AG08396 (cell line): ENCODE data around the gene F2R.
"Not testable (repeated sequence)": the region's sequence is repeated elsewhere in the genome, so short reads cannot be mapped to it uniquely, and the experiment has no call there.

Experiments
- DNase-seq: peaks from one replicate; pipeline ENCODE4 v3.0.0; 2012; ENCODE audit warnings: low spot score, mixed read lengths

F2R gene

DNA sequence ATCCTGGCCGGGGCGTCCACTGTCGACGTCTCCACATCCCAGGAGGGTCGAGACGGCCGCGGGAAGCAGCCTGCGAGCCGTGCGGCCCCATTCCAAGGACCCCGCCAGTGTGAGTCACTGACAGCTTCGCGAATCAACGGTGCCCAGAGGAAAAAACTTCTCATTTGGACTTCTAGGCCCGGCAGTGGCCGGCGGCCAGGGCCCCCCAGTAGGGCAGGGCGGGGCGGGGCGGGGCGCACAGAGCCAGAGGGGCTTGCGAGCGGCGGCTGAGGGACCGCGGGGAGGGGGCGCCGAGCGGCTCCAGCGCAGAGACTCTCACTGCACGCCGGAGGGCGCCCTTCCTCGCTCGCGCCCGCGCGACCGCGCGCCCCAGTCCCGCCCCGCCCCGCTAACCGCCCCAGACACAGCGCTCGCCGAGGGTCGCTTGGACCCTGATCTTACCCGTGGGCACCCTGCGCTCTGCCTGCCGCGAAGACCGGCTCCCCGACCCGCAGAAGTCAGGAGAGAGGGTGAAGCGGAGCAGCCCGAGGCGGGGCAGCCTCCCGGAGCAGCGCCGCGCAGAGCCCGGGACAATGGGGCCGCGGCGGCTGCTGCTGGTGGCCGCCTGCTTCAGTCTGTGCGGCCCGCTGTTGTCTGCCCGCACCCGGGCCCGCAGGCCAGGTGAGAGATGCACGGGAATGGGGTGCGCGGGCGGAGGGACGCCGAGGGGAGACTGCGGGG is at the start of gene F2R:
Gene F2R, plus strand, starts transcription at position 391 of the 720 bp plus-strand sequence. Its CDS starts 182 bp downstream, at position 573.
- peak; percentile 88 for DNase-seq

DNA sequence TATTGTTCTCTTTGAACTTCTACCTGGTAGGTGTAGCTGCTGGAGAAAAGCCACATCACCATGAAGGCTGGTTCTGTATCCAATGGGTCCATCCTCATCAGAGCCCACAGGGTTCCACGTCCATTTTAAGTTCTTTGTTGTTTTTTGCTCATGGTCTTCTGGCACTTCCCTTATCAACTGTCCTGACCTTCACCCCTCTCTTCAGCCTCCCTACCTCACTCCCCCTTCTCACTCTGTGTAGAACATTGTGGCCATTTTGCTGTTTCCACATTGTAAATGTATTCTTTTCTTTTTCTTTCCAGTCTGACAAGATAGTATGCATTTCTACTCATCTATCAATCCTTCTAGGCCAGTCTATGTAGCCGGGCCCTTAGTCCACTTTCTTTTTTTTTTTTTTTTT is 48.4 kb upstream of the F2R start:
- DNase-seq = no peak

DNA sequence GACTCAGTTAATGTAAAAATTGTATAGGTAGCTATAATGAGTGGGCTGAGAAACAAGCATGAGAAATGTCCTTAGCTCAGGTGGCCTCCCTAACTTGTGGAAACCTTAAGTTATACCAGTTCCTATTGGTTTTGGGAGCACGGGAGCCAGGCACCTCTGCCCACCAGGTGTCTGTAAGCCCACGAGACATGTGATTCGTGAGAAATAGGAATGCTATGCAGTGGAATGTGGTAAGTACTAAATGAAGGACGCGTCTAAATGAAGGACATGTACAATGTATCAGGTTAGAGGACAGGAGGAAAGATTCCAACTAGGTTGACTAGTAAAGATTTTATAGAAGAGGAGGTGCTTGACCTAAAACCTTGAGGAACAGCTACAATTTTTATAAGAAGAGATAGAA is 46.7 kb upstream of the F2R start:
- no peak for DNase-seq

DNA sequence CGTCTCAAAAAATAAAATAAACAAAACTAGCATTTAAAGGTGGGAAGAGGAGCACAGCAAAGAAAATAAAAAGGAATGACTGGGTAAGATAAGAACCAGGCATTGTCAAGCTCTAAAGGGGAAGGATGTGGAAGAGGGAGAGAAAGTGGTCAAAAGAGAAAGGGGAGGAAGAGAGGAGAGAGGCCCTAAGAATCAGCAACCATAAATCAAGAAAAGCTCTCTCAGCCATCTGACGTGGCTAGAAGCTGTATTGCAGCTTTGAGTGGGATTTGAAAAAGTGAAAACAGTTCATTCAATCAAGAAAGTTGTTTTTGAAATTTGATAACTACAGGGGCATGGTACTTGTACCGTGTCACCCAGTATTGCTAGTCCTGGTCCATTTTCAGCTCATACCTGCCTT is 45.4 kb upstream of the F2R start:
- DNase-seq = no peak

DNA sequence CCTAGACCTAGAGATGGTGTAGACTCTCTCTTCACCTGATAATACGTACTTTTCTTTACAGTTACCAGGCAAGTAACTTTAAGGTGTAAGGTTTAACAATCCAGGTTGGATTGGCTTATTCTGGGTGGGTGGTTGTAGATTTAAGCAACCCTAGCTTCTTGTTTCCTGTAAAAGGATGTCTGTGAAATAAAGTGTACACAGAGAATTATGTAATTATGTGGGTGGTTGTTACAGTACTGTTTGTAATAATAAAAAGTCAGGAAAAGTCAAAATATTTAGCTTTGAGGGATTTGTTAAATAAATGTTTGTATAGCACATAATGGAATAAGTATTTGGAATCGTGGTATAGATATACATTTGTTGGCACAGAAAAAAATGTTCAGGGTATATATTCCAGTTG is 43.7 kb upstream of the F2R start:
- DNase-seq = no peak

DNA sequence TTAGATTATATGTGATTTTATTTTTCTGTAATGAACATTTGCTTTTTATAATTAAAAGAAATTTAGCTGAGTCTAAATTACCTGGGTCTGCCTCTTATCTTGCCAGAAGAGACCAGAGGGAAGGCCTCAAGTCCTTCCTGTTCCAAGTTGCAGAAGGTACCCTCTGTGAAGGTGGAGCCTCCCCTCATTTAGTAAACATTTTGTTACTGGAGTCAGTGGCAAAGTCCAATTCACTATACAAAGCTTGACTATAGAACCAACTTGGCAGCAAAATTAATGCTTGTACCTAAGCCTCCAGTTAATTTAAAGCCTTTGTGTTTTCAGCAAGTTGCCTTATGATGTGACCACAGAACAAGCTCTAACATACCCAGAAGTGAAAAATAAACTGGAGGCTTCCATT is 42.8 kb upstream of the F2R start:
- no peak for DNase-seq

DNA sequence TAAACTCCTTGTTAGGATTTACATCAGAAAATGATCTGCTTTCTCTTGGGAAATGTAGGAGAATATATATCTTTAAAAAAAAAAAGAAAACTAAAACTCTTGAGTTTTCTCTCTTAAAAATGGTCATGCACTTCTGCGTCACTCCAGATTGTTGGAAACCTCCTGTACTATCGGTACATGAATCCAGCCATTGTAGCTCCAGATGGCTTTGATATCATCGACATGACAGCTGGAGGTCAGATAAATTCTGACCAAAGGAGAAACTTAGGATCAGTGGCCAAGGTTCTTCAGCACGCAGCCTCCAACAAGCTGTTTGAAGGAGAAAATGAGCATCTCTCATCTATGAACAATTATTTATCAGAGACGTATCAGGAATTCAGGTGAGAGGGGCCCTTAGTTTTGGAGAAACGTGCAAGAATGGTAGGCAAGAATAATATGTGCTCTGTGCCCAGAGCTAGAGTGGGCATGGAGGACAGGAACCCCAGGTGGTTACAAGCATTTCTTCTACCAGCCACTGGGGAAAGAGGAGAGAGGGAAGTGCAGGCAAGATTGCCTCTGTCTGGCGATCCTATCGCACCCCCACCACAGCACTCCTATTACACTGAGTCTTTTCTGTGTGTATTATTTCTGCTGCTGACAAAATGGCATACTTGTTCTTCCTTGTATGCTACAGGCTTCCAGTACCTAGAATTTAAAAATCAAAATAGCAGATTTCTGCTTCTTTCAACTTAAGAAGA is 41.4 kb upstream of the F2R start:
- peak; percentile 9 for DNase-seq

DNA sequence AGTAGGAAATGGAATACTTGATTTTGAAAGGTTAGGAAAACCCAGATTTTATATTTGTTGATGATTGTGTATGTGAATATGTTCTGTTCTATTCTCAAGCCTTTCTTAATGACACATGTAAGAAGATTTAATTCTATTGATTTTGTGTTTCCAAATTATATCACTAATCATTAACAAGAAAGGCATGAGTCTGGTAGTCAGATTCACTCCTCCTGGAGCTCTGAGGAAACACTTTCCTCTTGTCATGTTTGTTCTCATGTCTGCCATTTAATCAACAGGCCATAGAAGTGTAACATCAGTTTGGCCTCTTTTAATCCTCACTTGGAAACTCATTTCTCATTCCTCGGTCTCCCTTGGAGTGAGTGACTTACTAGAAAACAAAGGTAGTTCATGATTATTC is 40.6 kb upstream of the F2R start:
- no peak for DNase-seq

DNA sequence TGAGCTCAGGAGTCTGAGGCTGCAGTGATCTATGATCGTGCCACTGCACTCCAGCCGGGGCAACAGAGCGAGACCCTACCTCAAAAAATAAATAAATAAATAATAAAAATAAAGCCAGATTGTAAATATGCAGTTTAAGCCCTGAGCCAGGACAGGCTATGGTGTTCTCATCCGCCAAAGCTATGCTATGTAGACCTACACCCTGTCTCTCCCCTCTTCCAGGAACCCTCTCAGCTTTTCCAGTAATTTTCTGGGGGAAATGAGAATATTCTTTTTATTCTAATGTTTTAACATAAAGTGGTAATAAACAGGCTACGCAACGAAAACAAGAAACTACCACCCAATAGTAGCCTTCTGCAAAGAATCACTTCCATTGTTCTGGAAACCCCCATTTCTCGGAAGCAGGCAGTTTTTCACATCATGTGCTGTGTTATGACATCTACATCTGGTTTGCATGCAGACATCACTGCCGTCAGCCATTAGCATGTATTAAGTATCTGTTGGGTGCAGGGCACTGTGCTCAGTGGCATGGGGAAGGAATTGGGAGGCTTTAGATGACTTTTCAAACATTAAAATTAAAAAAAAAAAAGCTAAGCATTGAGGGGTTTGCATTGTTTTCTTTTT is 38.0 kb upstream of the F2R start:
- no peak for DNase-seq

DNA sequence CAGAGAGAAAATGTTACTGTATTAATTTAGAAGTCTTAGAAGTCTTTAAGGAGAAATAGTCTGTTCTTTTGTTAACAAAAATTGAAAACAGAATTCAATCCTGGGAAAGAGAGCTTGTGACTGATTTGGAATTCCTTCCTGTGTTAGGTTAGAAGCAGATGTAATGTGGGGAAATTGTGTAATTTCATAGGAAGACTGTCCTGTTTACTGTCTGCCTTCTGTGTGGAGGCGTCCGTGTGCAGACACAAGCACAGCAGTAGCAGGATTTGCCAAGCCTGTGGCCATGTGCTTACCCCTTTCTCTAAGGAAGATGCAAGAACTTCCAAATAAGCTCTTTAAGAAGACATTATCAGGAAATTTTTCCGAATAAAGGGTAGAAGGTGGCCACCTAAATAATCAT is 36.7 kb upstream of the F2R start:
- no peak for DNase-seq

DNA sequence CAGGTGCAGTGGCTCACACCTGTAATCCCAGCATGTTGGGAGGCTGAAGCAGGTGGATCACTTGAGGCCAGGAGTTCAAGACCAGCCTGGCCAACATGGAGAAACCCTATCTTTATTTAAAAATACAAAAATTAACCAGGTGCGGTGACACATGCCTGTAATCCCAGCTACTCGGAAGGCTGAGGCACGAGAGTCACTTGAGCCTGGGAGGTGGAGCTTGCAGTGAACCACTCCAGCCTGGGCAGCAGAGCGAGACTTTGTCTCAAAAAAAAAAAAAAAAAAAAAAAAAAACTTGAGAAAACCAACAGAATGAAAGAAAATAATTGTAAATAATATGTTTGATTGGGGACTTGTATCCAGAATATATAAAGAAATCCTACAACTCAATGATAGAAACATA is 35.1 kb upstream of the F2R start:
- not testable (repeated sequence) for DNase-seq

DNA sequence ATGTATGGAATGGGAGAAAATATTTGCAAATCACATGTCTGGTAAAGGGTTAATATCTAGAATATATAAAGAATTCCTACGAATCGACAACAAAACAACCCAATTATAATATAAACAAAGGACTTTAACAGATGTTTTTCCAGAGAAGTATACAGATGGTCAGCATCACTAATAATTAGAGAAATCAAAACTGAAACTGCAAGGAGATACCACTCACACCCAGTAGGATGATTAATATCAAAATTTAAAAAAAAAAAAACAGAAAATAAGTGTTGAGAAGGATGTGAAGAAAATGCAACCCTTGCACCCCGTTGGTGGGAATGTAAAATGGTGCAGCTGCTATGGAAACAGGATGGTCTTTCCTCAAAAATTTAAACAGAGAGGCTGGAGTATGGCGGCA is 34.6 kb upstream of the F2R start:
- DNase-seq = no peak

DNA sequence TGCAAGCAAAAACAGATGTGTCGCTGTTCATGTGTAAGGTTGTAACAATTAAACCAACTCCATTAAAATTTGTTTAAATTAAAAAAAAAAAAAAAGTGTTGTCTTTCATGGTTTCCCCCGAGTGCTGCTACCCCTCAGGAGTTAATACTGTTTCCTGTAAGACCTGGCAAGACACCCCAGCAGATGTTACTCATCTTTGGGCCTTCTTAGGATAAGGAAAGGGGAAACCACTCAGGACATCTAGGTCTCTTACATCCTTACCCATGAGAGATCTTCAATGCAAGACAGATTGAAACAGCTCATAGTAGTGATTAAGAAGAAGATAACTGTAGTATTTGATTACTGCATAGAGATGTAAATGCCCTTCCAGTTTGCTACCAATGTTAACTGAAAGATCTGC is 33.5 kb upstream of the F2R start:
- no peak for DNase-seq

DNA sequence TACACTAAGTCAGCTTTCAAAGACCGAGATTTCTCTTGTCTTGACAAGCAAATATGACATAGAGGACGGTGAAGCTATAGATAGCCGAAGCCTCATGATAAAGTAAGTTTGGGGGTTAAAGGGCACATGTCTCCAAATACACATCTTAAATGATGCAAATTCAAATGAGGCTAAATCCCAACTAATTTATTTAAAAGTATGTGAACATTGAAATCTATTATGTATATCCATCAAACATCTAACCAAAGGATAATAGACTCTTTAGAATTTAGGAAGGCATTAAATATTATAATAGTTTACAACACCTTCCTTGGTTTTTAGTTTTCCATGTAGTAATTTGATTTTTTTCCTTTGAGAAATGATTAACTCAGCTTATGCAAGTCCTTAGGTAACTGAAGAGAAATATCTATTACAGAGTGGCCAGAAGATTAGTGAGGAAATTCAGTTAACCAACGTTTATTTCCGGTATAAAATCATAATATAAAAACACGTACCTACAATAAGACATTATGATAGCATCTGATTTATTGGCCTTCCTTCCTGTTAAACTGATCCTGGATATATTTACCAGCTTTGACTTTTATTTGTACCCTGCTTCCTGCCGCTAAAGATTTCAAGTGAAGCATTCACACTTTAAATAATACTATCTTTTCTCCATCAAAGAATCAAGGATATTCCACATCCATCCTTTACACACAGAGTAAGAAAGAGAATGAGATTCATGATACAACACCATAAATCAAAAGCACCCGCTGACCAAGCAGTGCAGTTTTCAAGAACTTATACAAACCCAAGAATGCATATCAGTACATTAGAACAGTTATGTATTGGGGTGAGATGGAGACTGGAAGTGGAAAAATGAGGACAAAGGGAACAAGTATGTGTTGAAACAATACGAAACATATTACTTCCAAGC is 31.9 kb upstream of the F2R start:
- no peak for DNase-seq

DNA sequence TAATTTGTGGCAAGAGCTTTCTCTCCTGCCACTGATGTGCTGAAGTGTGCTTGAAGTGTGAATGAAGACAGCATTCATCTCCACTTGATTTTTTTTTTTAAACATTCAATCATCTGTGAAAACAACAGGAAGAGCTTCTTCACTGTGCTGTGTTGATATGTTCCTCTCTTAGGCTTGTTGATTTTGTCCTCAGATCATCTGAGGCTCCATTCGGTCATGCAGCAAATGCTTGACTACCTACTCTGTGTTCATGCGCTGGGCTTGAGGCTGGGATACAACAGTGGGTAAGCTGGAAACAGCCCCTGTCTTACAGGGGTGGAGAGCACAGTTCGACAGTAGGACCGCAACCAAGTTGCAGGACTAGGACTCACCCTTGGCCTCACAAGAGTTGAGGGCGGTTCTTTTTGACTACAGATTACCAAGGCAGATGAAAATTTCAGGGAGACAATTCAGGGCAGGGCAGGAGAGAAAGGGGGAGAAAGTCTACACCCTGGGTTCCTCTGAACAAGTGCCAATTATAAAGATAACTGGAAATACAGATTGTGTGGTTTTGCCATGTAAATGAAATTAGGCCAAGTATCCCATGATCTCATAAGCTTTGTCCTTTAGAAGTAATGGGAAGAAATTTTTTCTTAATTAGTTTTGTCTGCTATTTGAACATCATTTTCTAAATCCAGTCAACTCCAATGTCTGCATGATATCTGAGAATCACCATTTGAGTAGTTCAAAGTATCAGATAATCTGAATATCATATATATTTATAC is 31.0 kb upstream of the F2R start:
- no peak for DNase-seq

DNA sequence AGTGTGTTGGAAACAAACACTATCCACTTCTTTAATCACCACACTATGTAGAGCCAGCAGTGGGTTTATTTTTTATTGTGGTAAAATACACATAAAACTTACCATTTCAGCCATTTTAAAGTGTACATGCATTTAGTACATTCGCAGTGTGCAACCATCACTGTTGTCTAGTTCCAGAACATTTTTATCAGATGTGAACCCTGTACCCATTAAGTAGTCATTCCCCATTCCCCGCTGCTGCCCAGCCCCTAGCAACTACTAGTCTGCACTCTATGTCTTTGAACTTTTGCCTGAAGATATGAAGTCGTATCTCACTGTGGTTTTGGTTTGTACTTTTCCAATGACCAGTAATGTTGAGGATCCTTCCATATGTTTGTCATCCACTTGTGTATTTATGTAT is 30.2 kb upstream of the F2R start:
- DNase-seq = no peak

DNA sequence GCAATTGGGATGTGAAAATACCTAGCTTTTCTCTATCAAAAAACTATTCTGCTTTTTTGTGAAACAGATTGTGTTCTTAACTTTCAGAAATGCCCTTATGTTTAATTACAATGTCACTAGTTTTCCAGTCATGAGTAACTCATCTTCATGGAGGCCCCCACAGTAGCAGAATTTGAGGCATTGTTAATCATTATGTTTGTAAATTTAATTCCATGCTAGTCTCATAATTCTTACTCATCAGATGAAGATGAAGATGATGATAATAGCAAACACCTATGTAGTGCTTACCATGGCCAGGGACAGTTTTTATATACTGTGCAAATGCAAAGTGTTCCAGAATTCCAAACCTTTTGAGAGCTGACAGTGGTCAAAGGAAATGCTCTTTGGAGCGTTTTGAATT is 27.7 kb upstream of the F2R start:
- no peak for DNase-seq

DNA sequence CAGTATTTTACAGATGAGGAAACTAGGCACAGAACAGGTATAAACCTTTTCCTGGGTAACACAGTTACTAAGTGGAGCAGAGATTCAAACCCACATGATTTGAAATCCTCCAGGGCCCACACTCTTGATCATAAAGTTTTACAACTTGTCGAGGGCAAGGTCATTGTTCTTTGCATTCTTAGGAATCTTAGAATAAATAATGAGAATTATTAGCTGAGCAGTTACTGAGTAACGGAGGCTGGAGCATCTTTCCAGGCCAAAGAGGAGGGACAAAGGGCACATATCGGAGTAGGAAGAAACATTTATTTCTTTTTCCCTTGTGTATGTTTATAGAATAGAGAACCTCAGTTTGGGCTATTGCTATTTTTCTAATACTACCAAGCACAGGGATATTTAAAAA is 27.1 kb upstream of the F2R start:
- DNase-seq = no peak

DNA sequence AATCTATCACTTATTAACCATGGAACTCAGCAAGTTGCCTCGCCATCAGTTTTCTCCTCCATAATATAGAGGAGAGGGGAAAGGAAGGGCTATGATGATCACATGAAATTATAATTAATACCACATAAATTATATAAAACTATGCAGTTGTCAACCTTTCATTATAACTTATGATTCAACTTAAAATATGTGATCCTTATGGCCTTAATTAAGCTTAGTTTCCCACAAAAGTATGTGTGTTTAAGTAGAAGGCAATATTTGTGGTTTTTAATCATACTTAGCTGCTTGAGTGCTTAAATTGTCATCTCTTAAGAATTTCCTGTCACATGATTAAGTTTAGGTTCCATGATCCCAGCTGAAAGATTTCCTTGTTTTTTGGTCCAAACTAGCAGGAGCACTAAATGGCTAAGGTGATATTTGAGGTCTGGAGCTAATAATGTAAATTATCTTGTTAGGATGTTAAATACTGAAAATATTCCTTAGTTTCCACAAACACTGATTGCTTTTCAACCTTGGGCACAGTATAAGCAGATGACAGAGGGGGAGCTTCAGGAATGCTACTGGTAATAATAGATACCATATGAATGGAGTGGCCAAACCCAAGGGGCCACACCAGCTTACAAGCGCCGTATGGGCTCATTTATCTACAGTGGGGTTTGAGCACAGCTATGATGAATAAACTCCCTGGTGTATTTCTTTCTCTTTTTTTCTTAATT is 26.4 kb upstream of the F2R start:
- DNase-seq = peak; percentile 32

DNA sequence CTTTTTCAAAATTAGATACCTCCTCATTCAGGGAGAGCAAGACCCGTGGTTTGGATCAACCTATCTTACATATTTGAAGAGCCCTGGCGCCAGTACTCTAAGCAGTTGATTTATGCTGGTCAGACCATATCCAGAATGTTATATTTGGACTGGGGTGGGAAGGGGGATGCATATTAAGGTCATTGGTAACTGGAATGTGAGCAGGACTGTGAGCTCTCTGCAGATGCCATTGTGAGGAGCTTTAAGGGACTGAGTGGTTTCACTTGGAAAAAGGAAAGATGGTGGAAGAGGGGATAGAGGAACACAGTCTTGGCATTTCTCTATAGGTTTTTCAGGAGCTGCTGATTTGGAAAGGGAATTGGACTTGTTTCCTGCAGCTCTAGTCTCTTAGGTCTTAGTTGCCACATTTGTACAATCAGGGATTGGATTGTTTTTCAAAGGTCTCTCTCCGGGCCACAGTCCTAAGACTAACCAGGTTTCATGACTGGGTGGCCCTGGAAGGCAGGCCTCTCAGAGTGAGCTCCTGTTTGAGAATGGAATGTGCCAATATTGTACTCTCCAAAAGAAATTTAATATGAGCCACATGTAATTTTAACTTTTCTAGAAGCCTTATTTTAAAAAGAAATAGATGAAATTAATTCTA is 25.8 kb upstream of the F2R start:
- no peak for DNase-seq
